Glomerular visceral epithelial cell (primary cell): ENCODE data around the gene NBAS.

ENCODE experiments used
- DNase-seq: peaks from one replicate; pipeline ENCODE4 v3.0.0-alpha.2; 2016; ENCODE audit errors: extremely low spot score

NBAS gene

DNA sequence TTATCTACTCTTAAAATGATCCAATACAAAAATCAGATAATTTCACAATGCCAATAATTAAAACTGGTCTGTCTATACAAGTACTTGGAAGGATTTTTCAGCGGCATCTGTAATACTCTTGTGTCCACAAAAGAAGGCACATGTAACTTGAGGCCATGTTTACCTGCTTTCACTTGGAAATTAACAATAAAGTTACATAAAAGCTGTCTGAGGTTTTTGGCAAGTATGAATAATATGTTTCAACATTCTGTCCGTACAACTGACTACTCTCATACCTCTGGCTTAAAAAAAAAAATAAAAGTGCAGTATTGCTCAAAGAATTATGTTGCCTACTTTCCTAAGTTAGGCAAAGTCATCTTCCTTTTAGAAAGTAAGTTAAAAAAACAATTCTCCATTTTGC, 253.6 kb downstream of the NBAS start:
- DNase-seq = no peak

DNA sequence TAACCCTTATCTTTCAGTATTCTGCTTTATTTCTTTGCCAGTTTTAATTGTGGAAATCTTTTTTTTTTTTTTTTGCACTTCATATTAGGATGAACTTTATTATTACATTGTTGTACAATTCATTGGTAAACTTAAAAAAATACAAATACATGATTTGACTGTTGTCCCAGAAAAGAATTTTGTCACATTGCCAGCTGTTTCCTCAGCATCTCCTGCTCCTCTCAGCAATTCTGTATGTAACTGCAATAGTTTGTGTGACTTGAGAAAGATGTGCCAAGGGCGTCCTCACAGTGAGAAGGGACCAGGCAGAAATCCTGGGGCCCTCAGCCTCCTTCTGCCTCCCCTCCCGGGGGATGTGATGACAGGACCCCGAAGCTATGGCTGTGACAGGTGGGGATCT, 254.4 kb downstream of the NBAS start:
- no peak for DNase-seq

DNA sequence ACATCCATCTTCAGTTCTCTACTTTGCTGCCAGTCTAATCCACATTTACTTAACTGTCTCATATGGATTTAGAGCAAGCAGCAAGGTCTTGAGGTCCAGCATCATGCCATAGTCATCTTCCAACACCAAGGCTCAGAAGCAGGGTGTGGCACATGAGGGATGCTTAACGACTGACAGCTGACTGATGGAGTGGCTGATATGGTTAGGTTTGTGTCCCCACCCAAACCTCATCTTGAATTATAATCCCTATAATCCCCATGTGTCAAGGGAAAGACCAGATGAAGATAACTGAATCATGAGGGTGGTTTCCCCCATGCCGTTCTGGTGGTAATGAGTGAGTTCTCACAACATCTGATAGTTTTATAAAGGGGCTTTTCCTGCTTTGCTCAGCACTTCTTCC, 257.3 kb downstream of the NBAS start:
- no peak for DNase-seq

DNA sequence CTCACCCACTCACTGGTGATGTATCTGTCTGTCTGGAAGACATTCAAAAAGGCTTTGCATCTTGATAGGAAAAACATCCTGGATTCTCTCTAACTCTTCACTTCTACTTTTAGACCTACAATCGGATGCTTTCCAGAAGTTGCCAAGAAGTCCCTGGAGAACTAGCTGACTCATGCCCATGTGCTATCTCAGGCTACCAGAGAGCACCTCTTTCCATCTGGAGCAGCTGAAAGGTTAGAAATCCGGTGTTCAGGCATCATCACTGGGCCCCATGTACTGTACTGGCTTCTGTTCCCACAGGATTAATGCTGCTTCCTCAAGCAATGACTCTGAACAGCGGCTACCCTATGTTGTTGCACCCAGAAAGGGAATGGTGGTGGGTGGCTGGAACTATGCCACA, 259.0 kb downstream of the NBAS start:
- DNase-seq = no peak

DNA sequence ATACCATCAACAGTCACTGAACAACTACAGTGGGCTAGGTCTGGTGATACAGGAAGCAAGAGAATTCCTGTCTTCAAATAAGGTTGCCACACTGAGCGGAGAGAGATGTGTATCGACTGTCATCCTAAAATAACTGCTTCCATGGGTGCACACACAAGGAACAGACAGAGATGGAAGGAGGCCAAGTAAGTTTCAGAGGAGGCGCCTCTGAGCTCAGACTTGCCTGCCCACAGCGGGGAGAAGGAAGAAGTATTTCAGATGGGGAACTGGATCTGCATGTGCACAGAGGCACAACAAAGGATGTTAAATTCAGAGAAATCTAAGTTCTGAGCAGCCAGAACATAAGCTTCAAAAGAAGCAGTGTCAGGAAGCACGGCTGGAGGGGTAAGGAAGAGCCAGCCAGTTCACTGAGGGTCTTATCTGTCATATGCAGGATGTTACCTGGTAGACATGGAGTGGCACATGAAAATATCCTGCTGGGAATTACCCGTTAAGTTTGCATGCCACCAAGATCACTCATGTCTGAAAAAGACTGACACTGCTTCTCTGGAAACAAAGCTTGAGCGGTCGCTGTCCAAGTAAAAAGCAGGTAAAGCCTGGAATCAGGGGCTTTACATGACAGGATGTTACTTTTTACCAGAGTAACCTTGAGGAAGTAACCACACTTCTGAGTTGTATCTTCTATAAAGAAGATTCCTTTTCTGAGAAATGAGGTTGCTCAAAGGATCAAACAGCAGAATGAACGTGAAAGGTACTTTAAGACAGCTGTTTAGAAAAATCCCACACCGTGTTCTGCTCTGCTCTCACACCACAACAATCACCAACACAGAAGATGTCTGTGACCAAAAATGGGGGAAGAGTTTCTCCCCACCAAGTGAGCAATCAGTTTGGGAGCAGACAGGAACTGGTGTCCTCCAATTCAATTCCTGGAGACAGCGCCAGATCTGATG, 260.2 kb downstream of the NBAS start:
- no peak for DNase-seq

DNA sequence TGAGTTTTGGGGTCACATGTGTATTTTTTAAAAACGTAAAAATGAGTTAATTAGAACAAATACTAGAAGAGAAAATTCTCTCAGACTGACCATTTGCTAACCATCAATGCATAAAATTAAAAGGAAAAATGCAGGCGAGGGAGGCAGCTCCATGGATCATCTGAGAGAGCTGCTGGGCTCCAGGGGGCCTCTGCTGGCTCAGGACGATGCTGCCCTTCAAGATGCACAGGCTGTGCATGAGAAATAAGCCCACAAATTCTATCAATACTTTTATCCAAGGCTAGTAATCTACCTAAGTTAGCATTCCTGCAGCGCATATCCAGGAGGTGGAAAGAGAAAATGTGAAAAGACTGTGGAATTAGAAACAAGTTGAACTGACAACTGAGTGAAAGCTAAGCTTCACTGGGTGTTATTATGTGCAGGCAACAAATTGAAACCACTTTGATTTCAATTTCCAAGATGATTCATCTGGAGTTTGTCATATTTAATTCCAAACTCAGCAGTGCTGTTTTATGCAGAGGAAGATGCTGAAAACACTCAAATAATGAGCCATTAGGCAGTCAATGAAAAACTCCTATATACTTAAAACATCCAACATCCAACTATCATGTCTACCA, 261.1 kb downstream of the NBAS start:
- no peak for DNase-seq

DNA sequence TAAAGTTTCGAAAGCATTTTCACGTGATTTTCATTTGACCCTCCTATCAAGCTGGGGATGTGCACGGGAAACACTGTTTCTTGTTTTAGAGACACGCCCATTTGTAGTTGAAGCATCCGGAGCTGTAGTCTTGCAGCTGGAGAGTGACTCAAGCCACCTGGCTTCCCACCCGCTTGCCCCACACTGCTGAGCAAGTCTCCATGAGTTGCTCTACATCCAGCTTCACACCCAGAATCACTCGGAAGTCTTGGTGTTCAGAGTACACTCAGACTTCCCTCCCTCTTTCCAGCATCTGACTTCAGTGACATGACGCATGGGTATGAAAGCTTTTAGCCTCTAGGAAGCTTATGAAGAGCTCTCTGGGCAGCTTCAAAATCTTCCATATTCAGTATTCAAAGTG, 262.4 kb downstream of the NBAS start:
- DNase-seq = no peak

DNA sequence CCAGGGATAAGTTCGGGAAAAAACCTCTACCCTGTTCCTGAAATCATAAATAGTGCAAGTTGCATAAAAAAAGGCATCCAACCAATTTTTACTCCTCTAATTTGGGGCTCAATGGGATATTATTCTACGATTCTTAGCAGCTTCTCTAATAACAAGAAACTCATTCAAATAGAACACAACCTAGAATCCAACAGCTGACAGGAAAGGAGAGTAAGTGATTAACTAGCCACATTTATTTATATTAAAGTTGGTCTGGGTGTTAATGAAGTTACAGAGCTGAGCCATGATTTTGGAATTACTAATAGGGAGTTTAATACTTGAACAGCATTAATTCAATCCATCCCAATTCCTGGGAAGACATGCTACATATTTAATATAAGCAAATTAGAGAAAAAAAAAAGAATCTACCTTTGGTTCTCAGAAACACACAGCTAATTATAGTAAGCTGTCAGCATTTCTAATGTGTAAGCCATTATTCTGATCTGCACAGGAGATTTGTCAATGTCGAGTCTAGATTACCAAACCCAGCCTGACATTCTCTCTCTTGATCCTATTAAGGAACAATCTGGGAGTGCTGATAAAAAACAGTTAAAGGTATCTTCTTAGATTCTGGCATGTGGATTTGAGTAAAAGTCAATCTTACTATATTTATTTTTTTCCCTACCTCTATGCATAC, 267.7 kb downstream of the NBAS start:
- no peak for DNase-seq

DNA sequence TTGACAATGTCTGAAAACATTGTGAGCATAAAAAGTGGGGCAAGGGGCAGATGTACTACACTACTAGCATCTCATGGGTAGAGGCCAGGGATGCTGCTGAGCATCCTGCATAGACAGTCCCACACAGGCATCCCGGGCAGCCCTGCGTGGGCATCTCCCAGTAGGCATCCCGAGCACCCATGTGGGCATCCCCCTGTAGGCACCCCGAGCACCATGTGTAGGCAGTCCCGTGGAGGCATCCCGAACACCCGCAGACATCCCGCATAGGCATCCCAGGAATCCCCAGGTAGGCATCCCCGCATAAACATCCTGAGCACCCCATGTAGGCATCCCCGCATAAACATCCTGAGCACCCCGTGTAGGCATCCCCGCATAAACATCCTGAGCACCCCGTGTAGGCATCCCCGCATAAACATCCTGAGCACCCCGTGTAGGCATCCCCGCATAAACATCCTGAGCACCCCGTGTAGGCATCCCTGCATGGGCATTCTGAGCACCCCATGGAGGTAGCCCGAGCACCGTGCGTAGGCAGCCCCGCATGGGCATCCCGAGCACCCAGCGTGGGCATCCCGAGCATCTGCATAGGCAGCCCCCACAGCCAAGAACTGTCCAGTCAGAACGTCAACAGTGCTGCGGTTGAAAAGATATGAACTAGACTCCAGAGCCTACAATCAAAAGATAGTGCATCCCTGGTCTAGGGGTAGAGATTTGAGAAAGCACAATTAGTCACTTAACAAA, 273.5 kb downstream of the NBAS start:
- DNase-seq = no peak

DNA sequence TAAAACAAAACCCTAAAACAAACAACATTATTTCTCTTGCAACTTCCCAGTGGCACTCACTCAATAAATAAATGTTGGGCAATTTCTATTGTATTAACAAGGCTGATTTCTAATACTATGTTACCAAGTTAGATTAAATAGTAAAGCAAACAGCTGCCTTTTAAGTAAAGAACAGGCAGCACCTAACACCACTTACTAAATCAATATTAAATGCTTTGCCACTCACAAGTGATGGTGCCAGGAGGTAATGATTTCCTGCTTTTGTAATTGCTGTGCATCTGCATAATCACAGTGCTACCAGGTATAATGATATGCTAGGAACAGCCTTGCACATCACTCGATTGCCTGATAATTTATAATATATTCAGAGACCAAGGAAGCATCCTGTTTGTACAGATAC, 276.5 kb downstream of the NBAS start:
- DNase-seq = no peak

DNA sequence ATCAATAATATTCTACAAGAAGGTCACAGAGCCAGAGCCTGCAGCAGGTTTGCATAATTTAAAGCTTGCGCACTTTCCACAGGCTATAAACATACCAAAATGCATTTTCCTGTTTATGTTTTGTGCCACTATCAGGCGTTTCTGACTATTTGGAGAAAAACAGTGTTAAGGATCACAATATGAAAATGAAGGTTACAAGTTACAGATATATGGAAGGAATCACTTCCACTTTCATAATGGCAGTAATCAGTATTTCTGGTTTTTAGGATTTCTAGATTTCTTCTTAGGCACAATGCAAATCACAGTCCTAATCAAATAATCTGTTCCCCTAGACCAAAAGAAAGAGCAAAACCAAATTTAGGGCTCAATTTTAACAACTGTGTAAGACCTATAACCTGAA, 279.5 kb downstream of the NBAS start:
- DNase-seq = no peak

DNA sequence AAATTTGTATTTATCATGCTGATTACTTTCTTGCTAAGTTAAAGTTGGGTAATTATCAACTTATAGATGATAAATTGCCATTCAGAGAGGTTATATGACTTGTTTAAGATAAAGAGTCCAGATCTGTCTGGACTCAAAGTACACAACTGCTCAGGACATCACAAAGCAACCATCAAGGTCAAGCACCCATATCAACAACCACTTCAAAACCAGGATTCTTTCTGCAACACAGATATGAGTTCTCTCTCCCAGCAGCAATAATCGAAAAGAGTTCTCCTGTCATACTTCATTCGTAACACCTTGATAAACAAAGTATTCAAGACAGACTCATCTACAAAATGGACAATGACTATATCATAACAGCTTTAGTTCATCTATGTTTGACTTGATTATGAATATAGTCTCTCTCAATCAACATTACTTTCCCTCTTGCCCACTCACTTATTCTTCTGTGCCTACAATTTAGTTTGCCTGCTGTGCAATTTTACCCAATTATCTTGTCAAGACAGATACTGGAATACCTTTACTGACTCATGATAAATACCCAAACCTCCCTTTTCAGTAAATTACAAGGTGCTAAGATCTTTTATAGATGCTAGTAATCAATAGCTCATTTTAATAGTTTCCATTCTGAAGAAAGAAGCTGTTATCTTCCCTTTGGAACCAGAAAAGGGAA, 281.8 kb downstream of the NBAS start:
- no peak for DNase-seq

DNA sequence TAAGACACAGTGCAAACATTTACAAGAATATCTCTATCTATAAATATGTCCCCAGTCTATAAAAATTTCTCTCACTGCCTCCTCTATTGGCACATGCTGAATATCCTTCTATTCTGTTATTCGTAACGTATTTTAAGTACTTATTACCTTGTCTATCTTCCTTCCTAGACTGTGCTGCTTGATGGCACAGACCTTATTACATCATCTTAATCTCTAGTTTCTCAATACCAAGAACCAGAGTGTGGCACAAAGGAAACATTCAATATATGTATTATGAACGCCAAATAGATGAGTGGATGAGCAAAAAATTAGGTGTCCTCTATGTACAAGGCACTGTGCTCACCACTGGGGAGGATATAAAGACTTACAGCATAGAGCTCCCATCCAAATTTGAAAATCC, 282.8 kb downstream of the NBAS start:
- DNase-seq = no peak

DNA sequence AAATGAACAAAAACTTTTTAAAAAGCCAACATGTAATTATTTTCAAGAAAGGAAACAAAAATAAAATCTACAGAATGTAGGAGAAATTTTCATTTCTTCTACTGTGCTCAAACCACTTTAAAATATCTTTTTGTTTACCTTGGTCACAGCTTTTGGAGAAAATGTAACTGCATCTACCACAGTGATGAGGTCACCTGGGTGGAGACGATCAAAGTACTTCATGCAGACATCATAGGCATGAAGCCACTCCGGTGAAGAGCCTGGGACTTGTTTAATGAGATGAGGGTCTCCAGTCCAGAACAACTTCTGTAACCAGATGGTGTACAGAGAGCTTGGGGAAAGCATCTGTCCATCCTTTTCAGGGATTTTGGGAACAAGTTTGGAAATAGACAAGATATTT, 285.8 kb downstream of the NBAS start:
- no peak for DNase-seq

DNA sequence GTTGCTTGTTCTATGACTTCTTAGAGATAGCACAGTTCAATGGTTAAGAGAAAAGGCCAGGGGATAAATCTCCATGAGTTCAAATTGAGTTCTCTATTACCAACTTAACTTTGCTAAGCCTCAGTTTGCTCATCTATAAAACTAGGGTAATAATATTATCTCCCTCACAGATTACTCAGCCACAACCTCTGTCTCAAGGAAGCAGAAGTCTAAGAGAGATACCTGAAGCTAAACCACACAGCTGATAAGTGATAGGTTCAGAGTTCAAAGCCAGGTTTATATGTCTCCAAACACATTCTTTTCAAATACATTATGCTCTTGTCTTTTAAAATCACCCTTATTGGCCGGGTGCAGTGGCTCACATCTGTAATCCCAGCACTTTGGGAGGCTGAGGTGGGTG, 287.7 kb downstream of the NBAS start:
- no peak for DNase-seq

DNA sequence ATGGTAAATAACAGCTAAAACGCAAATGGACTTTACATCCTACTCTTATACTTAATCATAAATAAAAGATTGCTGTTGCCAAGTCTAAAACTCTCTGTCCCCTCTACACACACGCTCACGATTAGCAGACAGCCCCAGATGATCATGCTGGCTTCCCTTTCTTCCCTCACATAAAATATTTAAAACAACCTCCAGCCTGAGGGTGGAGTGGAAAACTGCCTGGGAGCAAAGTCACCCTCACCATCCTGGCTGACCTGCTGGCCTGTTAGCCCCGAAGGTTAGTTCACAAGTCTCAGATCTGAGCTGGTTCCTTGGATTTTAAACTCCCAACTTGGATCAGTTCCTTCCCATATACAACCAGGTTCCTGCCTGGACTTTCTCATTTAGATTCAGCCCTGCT, 288.2 kb downstream of the NBAS start:
- no peak for DNase-seq

DNA sequence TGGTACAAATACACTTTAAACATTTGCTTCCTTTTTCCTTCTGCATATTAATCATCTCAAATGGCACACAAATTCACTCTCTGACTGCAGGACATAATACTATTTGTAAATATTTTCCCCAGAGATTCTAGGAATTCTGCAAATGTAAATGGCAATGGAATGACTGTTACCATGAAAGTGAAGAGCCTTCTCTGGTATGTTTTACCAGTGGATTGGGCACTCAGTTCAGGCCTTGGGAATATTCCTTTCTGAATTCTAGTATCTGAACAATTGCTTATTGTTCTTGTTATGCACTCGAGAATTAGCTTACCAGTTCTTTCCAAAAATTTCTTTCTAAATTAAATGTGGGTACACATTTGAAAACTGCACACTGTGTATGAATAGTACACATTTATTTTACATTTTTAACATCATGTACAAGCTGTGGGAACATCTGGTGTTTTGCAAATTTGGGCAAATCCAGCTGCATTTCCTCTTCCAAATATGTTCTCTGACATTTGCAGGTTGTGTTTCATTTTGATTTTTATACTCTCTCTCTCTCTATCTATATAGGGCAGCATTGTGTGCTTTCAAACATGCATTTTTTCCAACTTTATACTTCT, 289.1 kb downstream of the NBAS start:
- DNase-seq = no peak

DNA sequence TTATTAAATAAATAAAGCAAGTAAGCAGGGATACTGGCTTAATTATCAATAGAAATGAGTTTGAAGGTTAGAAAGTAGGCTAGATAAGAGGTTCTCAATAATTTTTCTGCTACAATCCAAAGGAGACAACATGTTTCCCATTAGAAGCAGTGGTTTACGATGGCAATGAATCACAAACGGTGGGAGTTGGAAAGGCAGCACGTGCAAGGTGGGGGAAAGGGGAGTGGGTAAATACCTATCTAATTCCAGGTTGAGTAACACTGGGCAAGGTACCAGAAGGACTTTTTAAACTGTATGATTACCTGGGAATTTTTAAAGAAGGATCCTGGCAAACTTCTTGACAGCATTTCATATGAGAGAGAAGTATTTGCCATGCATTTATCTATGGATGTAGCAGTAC, 289.9 kb downstream of the NBAS start:
- DNase-seq = no peak

DNA sequence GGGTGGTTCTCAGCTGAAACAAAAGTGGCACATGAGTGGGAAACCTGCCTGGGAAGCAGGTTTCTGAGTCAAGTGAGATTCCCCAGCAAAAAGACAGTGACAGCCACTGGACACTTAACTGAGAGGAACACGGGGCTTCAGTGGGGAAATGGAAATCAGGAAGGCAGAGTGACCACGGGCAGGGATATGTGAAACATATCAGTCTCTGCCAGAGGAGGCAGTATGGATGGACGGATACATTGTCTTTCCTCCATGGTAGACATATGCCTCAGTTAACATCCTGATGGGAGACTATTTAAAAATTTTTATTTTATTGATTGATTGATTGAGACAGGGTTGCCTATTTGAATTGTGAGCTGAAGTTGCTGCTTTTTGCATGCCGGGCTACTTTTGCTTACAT, 292.1 kb downstream of the NBAS start:
- no peak for DNase-seq

DNA sequence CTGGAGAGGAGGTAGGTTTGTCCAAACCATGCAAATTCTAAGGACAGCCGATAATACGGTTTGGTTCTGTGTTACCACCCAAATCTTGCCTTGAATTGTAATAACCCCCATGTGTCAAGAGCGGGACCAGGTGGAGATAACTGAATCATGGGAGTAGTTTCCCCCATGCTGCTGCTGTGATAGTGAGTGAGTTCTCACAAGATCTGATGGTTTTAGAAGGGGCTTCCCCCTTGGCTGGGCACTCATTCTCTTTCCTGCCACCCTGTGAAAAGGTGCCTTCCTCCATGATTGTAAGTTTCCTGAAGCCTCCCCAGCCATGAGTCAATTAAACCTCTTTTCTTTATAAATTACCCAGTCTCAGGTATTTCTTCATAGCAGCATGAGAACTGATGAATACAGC, 295.2 kb downstream of the NBAS start:
- no peak for DNase-seq

DNA sequence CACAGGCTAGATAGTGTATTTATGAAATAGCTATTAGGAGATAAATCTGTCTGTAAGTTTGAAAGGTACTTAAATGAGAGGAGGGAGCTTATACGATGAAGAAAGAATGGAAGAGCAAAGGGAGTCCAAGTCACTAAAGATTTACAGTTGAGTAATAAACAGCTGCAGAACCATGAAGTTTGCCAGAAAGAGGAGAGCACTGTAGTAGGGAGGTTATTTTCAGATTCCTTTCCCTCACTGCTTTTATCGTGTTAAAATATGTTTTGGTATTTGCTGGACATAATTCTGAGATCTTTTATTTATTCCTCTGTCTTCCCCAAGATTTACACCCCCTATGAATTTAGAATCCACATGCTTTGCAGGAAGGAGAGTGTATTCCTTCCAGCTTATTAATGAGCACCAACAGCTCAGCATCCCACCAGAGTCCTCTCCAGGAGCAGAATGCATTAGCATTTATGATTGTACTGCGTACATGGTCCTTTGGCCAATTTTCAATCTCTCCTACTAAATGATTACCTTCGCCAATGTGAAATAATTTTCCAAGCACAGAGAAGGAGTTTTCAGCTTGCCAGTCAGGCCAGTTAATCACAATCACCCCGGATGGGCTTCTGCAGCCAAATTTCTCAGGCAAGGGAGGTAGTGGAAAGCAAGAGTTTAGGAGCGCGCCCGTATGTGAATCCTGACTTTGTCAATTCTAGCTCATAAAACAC, 297.0 kb downstream of the NBAS start:
- no peak for DNase-seq
